ENCODE results near the gene PBX2. TPM values are rescaled to one million over a fixed set of nuclear protein-coding genes. Genes with fewer than 3 reads are reported as not detected.

PBX2 gene
- total RNA-seq, 3 donors from 2014 or later = 32.3 to 61.6 (median 48.5) TPM

DNA sequence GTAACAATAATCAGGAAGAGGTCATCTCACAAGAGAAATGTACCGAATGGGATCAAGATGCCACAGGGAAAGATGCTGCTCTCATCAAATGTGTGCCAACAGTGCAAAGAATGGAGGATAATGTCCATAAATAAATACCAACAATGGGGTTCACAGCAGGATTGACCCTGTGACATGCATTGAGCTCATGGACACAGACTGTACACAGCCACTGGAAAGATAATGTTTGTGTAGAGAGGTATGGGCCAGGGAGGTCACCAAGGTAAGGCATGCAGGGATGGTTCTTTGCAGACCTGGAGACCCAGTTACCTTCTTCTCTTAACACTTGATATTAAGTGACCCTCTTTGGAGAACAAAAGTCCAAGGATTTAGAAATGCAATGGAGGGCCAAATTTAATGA, 15.6 kb downstream of the PBX2 start:
- no peaks in the 10 kb centered on the region for H3K9me3 ChIP-seq
- no peaks in the 10 kb centered on the region for H3K27me3 ChIP-seq
- TF ChIP-seq, protein P1, sequence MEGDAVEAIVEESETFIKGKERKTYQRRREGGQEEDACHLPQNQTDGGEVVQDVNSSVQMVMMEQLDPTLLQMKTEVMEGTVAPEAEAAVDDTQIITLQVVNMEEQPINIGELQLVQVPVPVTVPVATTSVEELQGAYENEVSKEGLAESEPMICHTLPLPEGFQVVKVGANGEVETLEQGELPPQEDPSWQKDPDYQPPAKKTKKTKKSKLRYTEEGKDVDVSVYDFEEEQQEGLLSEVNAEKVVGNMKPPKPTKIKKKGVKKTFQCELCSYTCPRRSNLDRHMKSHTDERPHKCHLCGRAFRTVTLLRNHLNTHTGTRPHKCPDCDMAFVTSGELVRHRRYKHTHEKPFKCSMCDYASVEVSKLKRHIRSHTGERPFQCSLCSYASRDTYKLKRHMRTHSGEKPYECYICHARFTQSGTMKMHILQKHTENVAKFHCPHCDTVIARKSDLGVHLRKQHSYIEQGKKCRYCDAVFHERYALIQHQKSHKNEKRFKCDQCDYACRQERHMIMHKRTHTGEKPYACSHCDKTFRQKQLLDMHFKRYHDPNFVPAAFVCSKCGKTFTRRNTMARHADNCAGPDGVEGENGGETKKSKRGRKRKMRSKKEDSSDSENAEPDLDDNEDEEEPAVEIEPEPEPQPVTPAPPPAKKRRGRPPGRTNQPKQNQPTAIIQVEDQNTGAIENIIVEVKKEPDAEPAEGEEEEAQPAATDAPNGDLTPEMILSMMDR (IDR thresholded peaks at IDR 0.05) = no peak
- no peak for TF ChIP-seq POLR2A (IDR thresholded peaks at IDR 0.05)
- no peak for TF ChIP-seq POLR2AphosphoS5 (IDR thresholded peaks at IDR 0.05)
- intact Hi-C loops (cut with DNase I; ENCODE audit: low total_unique reads) = no loop called here
- H3K4me3 ChIP-seq = no peak overlapping the region
- peaks cover 0 to 30% of the 10 kb centered on the region in 2 donors for H3K4me1 ChIP-seq
- no peak overlapping the region for H3K27ac ChIP-seq
- DNase-seq (ENCODE audit: low spot score in 2 of 2) = no peak
- H3K36me3 ChIP-seq = no peaks in the 10 kb centered on the region

DNA sequence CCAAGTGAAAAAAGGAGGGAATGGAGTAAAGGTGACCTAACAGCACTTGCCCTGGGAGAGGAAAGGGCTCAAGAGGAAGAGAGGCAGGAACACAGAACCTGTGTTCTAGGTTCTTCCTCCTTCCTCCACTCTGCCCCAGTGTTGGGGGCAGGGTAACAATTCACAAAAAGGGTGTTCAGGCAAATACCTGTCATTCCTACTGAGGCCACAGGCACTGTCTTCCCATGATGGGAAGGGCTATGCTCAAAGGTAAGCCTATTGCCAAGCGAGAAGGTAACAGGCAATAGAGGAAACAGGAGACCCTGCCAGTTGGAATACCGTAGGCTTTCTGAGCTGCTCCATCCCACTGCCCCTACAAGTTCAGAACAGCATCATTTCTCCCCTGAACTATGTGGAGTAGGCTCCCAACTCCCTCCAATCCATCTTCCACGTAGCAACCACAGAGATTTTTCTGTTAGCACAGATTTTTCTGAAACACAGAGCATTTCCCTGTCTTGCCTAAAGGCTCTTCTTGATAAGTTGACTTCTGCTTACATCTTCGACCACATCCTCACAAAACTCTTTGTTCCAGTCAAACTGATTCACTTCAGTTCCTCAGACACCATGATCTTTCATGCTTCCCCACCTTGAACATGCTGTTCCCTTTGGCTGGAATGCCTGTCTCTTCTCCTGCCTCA, 16.8 kb downstream of the PBX2 start:
- no peak overlapping the region for H3K4me3 ChIP-seq
- no peaks in the 10 kb centered on the region for H3K27me3 ChIP-seq
- H3K4me1 ChIP-seq = peaks cover 0 to 24% of the 10 kb centered on the region in 2 donors
- intact Hi-C loops (cut with DNase I; ENCODE audit: low total_unique reads) = no loop called here
- DNase-seq (ENCODE audit: low spot score in 2 of 2) = no peak
- no peaks in the 10 kb centered on the region for H3K9me3 ChIP-seq
- H3K36me3 ChIP-seq = no peaks in the 10 kb centered on the region
- H3K27ac ChIP-seq = peak overlapping the region; percentile 46 to 53
- TF ChIP-seq, protein P1 (IDR thresholded peaks at IDR 0.05) = no peak
- TF ChIP-seq POLR2A (IDR thresholded peaks at IDR 0.05) (no peak), POLR2AphosphoS5 (IDR thresholded peaks at IDR 0.05) (no peak)

DNA sequence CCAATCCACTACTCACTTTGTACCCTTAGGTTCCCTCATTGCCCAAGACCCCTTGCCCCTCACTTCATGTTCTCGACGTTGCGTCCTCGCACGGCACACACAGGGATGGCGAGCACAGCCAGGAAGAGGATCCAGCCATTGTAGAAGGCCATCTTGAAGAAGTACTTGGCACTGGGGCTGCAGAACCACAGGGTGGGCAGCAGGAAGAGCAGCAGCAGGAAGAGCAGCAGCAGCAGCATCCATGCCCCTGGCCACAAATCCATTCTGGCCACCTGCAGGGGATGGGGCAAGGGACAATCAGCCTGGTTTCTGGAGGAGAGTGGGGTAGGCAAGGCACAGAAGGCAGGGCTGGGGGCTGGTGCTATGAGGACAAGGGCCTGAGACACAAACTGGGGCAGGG, 18.8 kb downstream of the PBX2 start:
- no peaks in the 10 kb centered on the region for H3K9me3 ChIP-seq
- H3K4me1 ChIP-seq = peaks cover 0 to 16% of the 10 kb centered on the region in 2 donors
- intact Hi-C loops (cut with DNase I; ENCODE audit: low total_unique reads) = no loop called here
- no peaks in the 10 kb centered on the region for H3K27me3 ChIP-seq
- H3K4me3 ChIP-seq = no peak overlapping the region
- H3K27ac ChIP-seq = no peak overlapping the region
- TF ChIP-seq, protein P1 (IDR thresholded peaks at IDR 0.05) = no peak
- TF ChIP-seq POLR2A (IDR thresholded peaks at IDR 0.05) = no peak
- TF ChIP-seq POLR2AphosphoS5 (IDR thresholded peaks at IDR 0.05) = no peak
- H3K36me3 ChIP-seq = no peaks in the 10 kb centered on the region
- no peak for DNase-seq (ENCODE audit: low spot score in 2 of 2)

- no peaks in the 10 kb centered on the region for H3K9me3 ChIP-seq
- H3K4me3 ChIP-seq = no peak overlapping the region
- TF ChIP-seq POLR2A (IDR thresholded peaks at IDR 0.05) (no peak), POLR2AphosphoS5 (IDR thresholded peaks at IDR 0.05) (no peak)
- TF ChIP-seq, protein P1 (IDR thresholded peaks at IDR 0.05) = no peak
- H3K27me3 ChIP-seq = no peaks in the 10 kb centered on the region
- no peaks in the 10 kb centered on the region for H3K36me3 ChIP-seq
- H3K27ac ChIP-seq = no peak overlapping the region
- intact Hi-C loops (cut with DNase I; ENCODE audit: low total_unique reads) = loop anchor here (1.0 kb wide), 1 partner anchor 46 kb away; no protein-coding TSS in a partner anchor
- H3K4me1 ChIP-seq = peaks cover 0 to 15% of the 10 kb centered on the region in 2 donors
- no peak for DNase-seq (ENCODE audit: low spot score in 2 of 2)
Measured at GRCh38 chr6:32170294-32170693, 19.7 kb downstream of the PBX2 start.

DNA sequence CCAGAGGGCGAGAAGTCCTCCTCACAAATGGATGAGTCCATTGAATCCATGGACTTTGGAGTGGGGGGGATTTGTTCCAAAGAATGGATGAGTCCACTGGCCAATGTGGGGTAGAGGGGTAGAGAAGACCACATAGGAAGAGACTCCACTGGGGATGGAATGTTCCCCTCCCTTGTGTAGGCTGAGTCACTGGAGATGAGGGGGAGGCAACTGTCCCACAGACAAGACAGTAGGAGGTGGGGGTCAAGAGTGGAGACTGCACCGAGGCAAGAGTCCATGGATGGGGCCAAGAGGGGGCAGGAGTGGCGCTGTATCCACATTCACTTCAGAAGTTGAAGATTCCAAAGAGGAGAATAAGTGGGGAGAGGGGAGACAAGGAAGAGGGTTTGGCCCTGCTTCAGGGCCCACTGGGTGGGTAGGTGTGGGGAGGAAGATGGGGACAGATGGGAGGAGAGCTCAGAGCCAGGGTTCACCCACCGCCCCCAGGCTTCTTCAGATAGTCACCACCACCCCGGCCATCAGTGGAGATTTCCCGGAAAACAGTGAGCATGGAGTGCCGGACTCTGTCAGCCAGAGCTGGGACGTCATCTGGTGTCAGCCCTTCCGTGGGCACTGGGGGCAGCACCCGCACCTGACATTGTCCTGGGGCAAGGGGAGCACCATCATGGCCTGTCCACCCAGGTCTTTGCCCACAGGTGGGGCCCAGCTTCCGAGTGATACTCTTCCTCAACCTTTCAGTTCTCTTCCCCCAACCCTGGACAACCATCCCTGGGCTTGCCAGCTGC, 21.0 kb downstream of the PBX2 start:
- TF ChIP-seq, protein P1 (IDR thresholded peaks at IDR 0.05) = no peak
- TF ChIP-seq POLR2AphosphoS5 (IDR thresholded peaks at IDR 0.05) (no peak), POLR2A (IDR thresholded peaks at IDR 0.05) (no peak)
- Histone ChIP-seq H3K9me3 (no peaks in the 10 kb centered on the region), H3K27ac (peak overlapping the region in 1 of 2 donors; percentile 12), H3K4me3 (no peak overlapping the region), H3K36me3 (no peaks in the 10 kb centered on the region), H3K27me3 (no peaks in the 10 kb centered on the region), H3K4me1 (peaks cover 0 to 6% of the 10 kb centered on the region in 2 donors)
- intact Hi-C loops (cut with DNase I; ENCODE audit: low total_unique reads) = loop anchor here (5.0 kb wide), 1 partner anchor 1398 kb away; no protein-coding TSS in a partner anchor
- DNase-seq (ENCODE audit: low spot score in 2 of 2) = no peak

Data from breast epithelium (tissue), 4 donors.